PC-9 (cell line): ENCODE results near the gene DND1.

Experiments
- EZH2 ChIP-seq: fragments of 200-600 bp; sonication (generic); IDR thresholded peaks from 2 replicates; pipeline ENCODE4 v1.8.0; 2017; ENCODE audit warnings: antibody characterized with exemption, low read depth
- TF ChIP-seq, protein P1 (sequence below): fragments of 200-600 bp; sonication (generic); conservative IDR thresholded peaks from 2 replicates; pipeline ENCODE4 v1.6.1; 2017; ENCODE audit warnings: mixed run types, antibody characterized with exemption, mild to moderate bottlenecking, moderate library complexity

DNA sequence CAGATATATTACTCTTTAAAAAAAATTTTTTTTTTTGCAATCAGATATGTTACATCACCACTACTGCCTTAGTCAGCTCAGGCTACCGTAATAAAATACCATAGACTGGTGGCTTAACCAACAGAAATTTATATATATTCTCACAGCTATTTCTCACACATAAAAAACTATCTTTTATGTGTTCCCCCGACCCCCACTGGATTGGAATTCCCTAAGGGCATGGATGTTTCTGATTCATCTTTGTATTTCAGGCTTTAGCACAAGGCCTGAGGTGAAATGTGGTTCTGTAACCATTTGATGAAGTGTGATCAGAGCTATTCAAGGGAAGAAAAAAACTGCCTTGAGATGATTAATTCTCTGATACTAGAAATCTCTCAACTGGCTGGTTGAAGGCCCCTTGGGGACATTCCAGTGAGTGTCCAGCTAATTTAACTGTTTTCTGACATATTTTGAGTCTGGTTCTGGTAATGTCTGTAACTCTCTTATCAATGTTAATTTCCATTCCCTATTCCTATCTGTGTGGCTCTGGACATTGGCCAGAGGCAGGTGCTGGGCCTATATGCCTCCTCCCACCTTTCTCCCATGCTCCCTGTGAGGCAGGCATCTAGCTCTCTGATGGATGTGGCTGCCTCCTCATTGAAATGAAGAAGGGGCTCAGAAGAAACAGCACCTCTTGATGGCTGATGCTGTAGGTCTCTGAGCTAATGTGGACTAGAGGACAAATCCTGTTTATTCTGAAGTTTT is 42.9 kb downstream of the DND1 start:
- TF ChIP-seq, protein P1, sequence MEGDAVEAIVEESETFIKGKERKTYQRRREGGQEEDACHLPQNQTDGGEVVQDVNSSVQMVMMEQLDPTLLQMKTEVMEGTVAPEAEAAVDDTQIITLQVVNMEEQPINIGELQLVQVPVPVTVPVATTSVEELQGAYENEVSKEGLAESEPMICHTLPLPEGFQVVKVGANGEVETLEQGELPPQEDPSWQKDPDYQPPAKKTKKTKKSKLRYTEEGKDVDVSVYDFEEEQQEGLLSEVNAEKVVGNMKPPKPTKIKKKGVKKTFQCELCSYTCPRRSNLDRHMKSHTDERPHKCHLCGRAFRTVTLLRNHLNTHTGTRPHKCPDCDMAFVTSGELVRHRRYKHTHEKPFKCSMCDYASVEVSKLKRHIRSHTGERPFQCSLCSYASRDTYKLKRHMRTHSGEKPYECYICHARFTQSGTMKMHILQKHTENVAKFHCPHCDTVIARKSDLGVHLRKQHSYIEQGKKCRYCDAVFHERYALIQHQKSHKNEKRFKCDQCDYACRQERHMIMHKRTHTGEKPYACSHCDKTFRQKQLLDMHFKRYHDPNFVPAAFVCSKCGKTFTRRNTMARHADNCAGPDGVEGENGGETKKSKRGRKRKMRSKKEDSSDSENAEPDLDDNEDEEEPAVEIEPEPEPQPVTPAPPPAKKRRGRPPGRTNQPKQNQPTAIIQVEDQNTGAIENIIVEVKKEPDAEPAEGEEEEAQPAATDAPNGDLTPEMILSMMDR, result no peak
- TF ChIP-seq EZH2, result no peak
